Heart right ventricle (tissue), 16 donors: ENCODE measurements around the gene ENTPD6. TPM values are rescaled to one million over a fixed set of nuclear protein-coding genes. Genes with fewer than 3 reads are reported as not detected.
A peak's percentile ranks its signal among the peaks of the same experiment; 100 is the strongest.

Source experiments
- ATAC-seq, 8 donors: fragments of 200-7000 bp; cut with Tn5 transposase; one replicate each; pipeline ENCODE4 v1.9.1; 2020; ENCODE audit warnings: mild to moderate bottlenecking in 8 of 8, moderate library complexity in 8 of 8, moderate number of reproducible peaks in 1 of 8
- DNase-seq, 2 donors: peaks; one replicate each; pipeline ENCODE4 v3.0.0-alpha.2; 2020
- H3K27ac ChIP-seq, 10 donors: fragments of 200-600 bp; sonication (generic) in 2 of 10; one replicate each; pipeline versions ENCODE4 v1.5.0 to v1.8.0; 2020 to 2022; ENCODE audit warnings: mild to moderate bottlenecking in 3 of 10
- H3K27me3 ChIP-seq, 7 donors: fragments of 200-600 bp; one replicate each; pipeline ENCODE4 v1.8.0; 2021 to 2022; ENCODE audit warnings: mild to moderate bottlenecking in 2 of 7
- H3K36me3 ChIP-seq, 9 donors: fragments of 200-600 bp; sonication (generic) in 1 of 9; one replicate each; pipeline versions ENCODE4 v1.5.0 to v1.8.0; 2020 to 2022; ENCODE audit warnings: mild to moderate bottlenecking in 2 of 9
- H3K4me1 ChIP-seq, 9 donors: fragments of 200-600 bp; sonication (generic) in 1 of 9; one replicate each; pipeline versions ENCODE4 v1.5.0 to v1.8.0; 2020 to 2022; ENCODE audit warnings: mild to moderate bottlenecking in 4 of 9
- H3K4me3 ChIP-seq, 10 donors: fragments of 200-600 bp; sonication (generic) in 2 of 10; one replicate each; pipeline versions ENCODE4 v1.5.0 to v1.8.0; 2020 to 2022; ENCODE audit warnings: mild to moderate bottlenecking in 7 of 10, moderate library complexity in 2 of 10
- H3K9me3 ChIP-seq, 11 donors: fragments of 200-600 bp in 10 of 11; sonication (generic) in 2 of 11; one replicate each; pipeline versions ENCODE4 v1.5.0 to v1.8.0; 2013 to 2022; ENCODE audit warnings: mild to moderate bottlenecking in 2 of 11, control low read depth in 1 of 11, moderate library complexity in 1 of 11
- CTCF ChIP-seq, 9 donors: fragments of 200-600 bp; sonication (generic) in 2 of 9; IDR thresholded peaks; one replicate each; pipeline versions ENCODE4 v1.5.0 to v1.8.0; 2021 to 2022; ENCODE audit warnings: antibody characterized with exemption in 9 of 9, mild to moderate bottlenecking in 5 of 9, moderate library complexity in 1 of 9
- WGBS, 2 donors: extraction: QIAGEN DNeasy Blood & Tissue Kit; methylation state at CpG; one replicate each; pipeline ENCODE4 v1.1.7; 2013; ENCODE audit warnings: inconsistent platforms in 1 of 2; 5-methylcytosine and 5-hydroxymethylcytosine counted together
- intact Hi-C, 10 donors: fragments of 100-400 bp; cut with DNase I; formaldehyde crosslinking; loops; one replicate each; pipeline versions ENCODE4 v1.11.1 to v1.14.2; 2022
- polyA plus RNA-seq, 2 donors: library from polyadenylated mRNA; stranded (reverse); fragments of 200-250 nt; gene quantifications; one replicate each; pipeline ENCODE4 v1.2.3, GENCODE V29; 2013
- total RNA-seq, 10 donors: library from RNA; stranded (reverse); fragmentation: NEBNext Ultra II Directional in 3 of 10; extraction: Animal tissue kit (Norgen Biotek cat#: 25700) in 3 of 10; gene quantifications; one replicate each; pipeline versions ENCODE4 v1.2.1 to v1.2.4, GENCODE V29; 2021 to 2023
- donor health status: Arrhythmogenic right ventricular cardiomyopathy.
- donor health status: ischemic (EF 13 %, LVEDD 7.1; RV severe dilation, severe dysfunction).
- donor health status: healthy with polysubstance abuse.
- donor health status: DM: no; HTN: yes; CAD: no.
- donor health status: DM: no; HTN: no; CAD: no.
- donor health status: ischemic (EF 25% LVEDD 6.9; RV normal size, moderate dysfunction).
- donor health status: ischemic (EF 25% LVEDD 5.7; RV mildly dilated, moderate dysfunction).
- donor health status: healthy.
- donor health status: DM: yes; HTN: yes; CAD: no.
- donor health status: Ischemic cardiomyopathy.
- donor health status: ischemic (EF 35%, LVEDD 5.7; RV mildly dilated, moderate dysfunction).
- donor health status: nonischemic (EF 11% LVEDD 7.7; RV severe dilation, severe dysfunction).
- donor health status: DM: yes; HTN: yes; CAD: no.
- donor health status: PGD.
- donor health status: ischemic (EF 29% LVEDD 5.4; RV normal size, mild dysfunction).
- donor health status: nonischemic (EF 23%, LVEDD 6.1; RV moderate dilation, normal function).

Gene ENTPD6
- total and polyA plus RNA-seq, 12 donors, result 54.6 to 167 (median 84.8) TPM

GRCh38 chr20:25173886-25174308 lies 21.6 kb upstream of the ENTPD6 start:
- no peaks in the 10 kb centered on the region for H3K27me3 ChIP-seq
- ATAC-seq (no peak), DNase-seq (no peak)
- H3K4me1 ChIP-seq, result peaks cover 0 to 4% (median 3%) of the 10 kb centered on the region in 9 donors
- no peak for TF ChIP-seq CTCF (IDR thresholded peaks at IDR 0.05)
- H3K4me3 ChIP-seq, result no peak overlapping the region
- H3K27ac ChIP-seq, result no peak overlapping the region
- no peaks in the 10 kb centered on the region for H3K9me3 ChIP-seq
- H3K36me3 ChIP-seq, result no peaks in the 10 kb centered on the region
- intact Hi-C loops, result loop anchor here in 4 of 10 donors (10.0 kb wide), 5 partner anchors 49 to 179 kb away; partner anchors contain the start of genes APMAP (in 1 of the 4) and VSX1 (in 1 of the 4)

- ATAC-seq (no peak), DNase-seq (no peak)
- Histone ChIP-seq H3K27me3 (no peaks in the 10 kb centered on the region), H3K27ac (no peak overlapping the region), H3K4me1 (peaks cover 0 to 9% (median 4%) of the 10 kb centered on the region in 9 donors), H3K4me3 (no peak overlapping the region), H3K36me3 (no peaks in the 10 kb centered on the region), H3K9me3 (no peaks in the 10 kb centered on the region)
- intact Hi-C loops, result loop anchor here in 8 of 10 donors (5.0 to 10.0 kb wide), 10 partner anchors 51 to 184 kb away; partner anchors contain the start of genes APMAP (in 4 of the 8) and VSX1 (in 4 of the 8)
- TF ChIP-seq CTCF (IDR thresholded peaks at IDR 0.05), result no peak
- WGBS, 2 donors, result 70 to 79% methylated on average over 3 of the region's 3 CpGs
Measured at GRCh38 chr20:25176184-25176583, 19.3 kb upstream of the ENTPD6 start.

- DNase-seq (no peak), ATAC-seq (no peak)
- Histone ChIP-seq H3K9me3 (peaks cover 0 to 10% (median under 1%) of the 10 kb centered on the region in 11 donors), H3K27me3 (no peaks in the 10 kb centered on the region), H3K4me1 (peaks cover 0 to 9% (median 4%) of the 10 kb centered on the region in 9 donors), H3K36me3 (no peaks in the 10 kb centered on the region), H3K4me3 (no peak overlapping the region), H3K27ac (no peak overlapping the region)
- WGBS, 2 donors, result 44 to 72% methylated on average over 2 of the region's 2 CpGs
- no peak for TF ChIP-seq CTCF (IDR thresholded peaks at IDR 0.05)
- intact Hi-C loops, result loop anchor here (2.0 to 10.0 kb wide), 13 partner anchors 53 to 186 kb away; partner anchors contain the start of genes VSX1 (in 5 of the 10) and APMAP (in 4 of the 10)
Measured at GRCh38 chr20:25177890-25178321, 17.6 kb upstream of the ENTPD6 start.

DNA sequence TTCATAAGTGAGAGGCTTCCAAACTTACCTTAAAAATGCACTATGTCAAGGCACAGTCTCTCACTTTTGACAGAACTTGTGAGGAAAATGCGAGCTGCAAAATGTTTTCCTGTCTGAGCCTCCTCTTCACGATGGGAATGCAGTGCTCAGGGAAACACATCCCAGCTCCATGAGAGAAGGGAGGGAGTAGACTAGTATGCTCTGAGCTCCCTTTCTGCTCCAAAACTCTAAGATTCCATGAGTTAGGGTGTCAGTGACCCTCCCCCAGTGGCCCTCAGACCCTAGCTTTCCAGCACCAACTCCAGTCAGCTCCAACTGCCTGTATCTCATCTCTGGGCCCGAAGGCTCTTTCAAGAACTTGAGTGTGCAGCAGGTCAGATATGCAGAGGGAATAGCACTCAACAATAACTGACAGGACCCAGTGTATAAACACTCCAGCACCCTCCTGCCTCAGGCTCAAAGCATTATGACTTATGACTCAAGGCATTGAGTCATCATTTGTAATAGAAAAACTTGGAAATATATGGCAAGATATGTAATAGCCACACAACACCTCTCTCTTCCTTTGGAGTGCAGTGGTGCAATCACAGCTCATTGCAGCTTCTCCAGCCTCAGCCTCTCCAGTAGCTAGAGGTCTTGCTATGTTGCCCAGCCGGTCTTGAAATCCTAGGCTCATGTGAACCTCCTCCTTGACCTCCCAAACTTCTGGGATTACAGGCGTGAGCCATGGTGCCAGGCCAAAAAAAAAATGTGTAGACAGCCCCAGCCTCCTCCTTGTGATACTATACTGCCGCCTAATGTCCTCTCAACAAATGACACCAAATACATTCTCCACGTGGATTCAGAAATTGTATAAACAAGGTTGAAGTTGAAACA lies 16.7 kb upstream of the ENTPD6 start:
- TF ChIP-seq CTCF (IDR thresholded peaks at IDR 0.05), result peak; percentile 59 to 80 (median 75)
- intact Hi-C loops, result loop anchor here (1.0 to 10.0 kb wide), 14 partner anchors 54 to 186 kb away; partner anchors contain the start of genes VSX1 (in 5 of the 10) and APMAP (in 4 of the 10)
- peaks cover 0 to 19% (median 6%) of the 10 kb centered on the region in 11 donors for H3K9me3 ChIP-seq
- no peak overlapping the region for H3K4me3 ChIP-seq
- no peak for DNase-seq
- H3K27me3 ChIP-seq, result no peaks in the 10 kb centered on the region
- WGBS, 2 donors, result 26 to 27% methylated on average over 7 of the region's 7 CpGs
- H3K27ac ChIP-seq, result no peak overlapping the region
- peak; percentile 62 to 91 (median 78) for ATAC-seq
- H3K4me1 ChIP-seq, result peaks cover 0 to 9% (median 4%) of the 10 kb centered on the region in 9 donors
- no peaks in the 10 kb centered on the region for H3K36me3 ChIP-seq
